ENCODE measurements around the gene SCAI. TPM values are rescaled to one million over a fixed set of nuclear protein-coding genes. Genes with fewer than 3 reads are reported as not detected.
"Not testable (repeated sequence)": the region's sequence is repeated elsewhere in the genome, so short reads cannot be mapped to it uniquely, and the experiment has no call there.

SCAI gene
- total and polyA plus RNA-seq, 9 donors: 4.6 to 14.5 (median 7.4) TPM

- Histone ChIP-seq H3K9me3 (replicated peaks; ENCODE audit: control insufficient read depth, low read depth, low read length) (peaks cover 3% of the 10 kb centered on the region), H3K4me1 (ENCODE audit: control insufficient read depth, insufficient read depth, low read length) (no peaks in the 10 kb centered on the region), H3K4me3 (ENCODE audit: low read length) (no peak overlapping the region), H3K27ac (ENCODE audit: low read length) (no peak overlapping the region), H3K36me3 (ENCODE audit: control insufficient read depth, insufficient read depth, low read length) (no peaks in the 10 kb centered on the region), H3K27me3 (ENCODE audit: control insufficient read depth, insufficient read depth, low read length) (no peaks in the 10 kb centered on the region)
- no peak for DNase-seq
Measured at GRCh38 chr9:125134976-125135375, 8.4 kb downstream of the SCAI start.

DNA sequence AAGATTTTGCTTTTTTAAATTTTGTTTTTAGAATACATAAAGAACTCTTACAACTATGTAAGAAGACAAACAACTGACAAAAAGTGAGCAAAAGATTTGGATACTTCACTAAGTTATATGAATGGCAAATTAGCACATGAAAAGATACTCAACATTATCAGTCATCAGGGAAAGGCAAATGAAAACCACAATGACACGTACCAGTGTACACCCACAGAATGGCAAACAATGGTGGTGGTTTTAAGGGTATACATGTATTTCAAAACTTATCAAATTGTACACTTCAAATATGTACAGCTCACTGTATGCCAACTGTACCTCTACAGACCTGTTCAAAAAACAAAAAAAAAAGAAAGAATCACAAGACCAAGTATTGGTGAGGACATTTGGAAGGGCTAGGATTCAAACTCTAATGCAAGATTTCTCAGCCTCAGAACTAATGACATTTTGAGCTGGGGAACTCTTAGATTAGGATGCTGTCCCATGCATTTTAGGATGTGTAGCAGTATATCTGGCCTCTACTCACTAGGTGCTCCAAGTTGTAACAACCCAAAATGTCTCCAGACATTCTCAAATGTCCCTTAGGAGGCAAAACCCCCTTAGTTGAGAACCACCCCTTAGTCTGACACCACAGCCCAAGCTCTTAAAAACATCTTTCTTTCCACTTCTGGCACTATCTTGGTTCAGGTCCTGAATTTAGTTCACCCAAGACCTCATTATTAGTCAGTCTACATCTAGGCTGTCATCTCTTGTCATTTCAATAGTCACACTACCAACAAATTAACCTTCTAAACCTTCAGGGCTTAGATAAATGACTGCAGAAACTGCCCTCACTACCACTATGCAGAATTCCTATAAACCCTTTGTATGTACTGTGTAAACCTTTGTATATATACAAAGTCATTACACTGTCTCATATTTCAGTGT, 9.7 kb downstream of the SCAI start:
- Histone ChIP-seq H3K36me3 (ENCODE audit: control insufficient read depth, insufficient read depth, low read length) (no peaks in the 10 kb centered on the region), H3K27me3 (ENCODE audit: control insufficient read depth, insufficient read depth, low read length) (no peaks in the 10 kb centered on the region), H3K27ac (ENCODE audit: low read length) (no peak overlapping the region), H3K9me3 (replicated peaks; ENCODE audit: control insufficient read depth, low read depth, low read length) (peaks cover 3% of the 10 kb centered on the region), H3K4me3 (ENCODE audit: low read length) (no peak overlapping the region), H3K4me1 (ENCODE audit: control insufficient read depth, insufficient read depth, low read length) (no peaks in the 10 kb centered on the region)
- WGBS (ENCODE audit: insufficient coverage): no CpG with 5 or more reads among the region's 1 CpG
- no peak for DNase-seq

GRCh38 chr9:125131778-125132177, 11.6 kb downstream of the SCAI start:
- H3K4me1 ChIP-seq (ENCODE audit: control insufficient read depth, insufficient read depth, low read length): no peaks in the 10 kb centered on the region
- 92% methylated on average over 6 of the region's 6 CpGs for WGBS (ENCODE audit: insufficient coverage)
- H3K27me3 ChIP-seq (ENCODE audit: control insufficient read depth, insufficient read depth, low read length): no peaks in the 10 kb centered on the region
- peaks cover 3% of the 10 kb centered on the region for H3K9me3 ChIP-seq (replicated peaks; ENCODE audit: control insufficient read depth, low read depth, low read length)
- no peak for DNase-seq
- H3K4me3 ChIP-seq (ENCODE audit: low read length): no peak overlapping the region
- no peaks in the 10 kb centered on the region for H3K36me3 ChIP-seq (ENCODE audit: control insufficient read depth, insufficient read depth, low read length)
- H3K27ac ChIP-seq (ENCODE audit: low read length): no peak overlapping the region

DNA sequence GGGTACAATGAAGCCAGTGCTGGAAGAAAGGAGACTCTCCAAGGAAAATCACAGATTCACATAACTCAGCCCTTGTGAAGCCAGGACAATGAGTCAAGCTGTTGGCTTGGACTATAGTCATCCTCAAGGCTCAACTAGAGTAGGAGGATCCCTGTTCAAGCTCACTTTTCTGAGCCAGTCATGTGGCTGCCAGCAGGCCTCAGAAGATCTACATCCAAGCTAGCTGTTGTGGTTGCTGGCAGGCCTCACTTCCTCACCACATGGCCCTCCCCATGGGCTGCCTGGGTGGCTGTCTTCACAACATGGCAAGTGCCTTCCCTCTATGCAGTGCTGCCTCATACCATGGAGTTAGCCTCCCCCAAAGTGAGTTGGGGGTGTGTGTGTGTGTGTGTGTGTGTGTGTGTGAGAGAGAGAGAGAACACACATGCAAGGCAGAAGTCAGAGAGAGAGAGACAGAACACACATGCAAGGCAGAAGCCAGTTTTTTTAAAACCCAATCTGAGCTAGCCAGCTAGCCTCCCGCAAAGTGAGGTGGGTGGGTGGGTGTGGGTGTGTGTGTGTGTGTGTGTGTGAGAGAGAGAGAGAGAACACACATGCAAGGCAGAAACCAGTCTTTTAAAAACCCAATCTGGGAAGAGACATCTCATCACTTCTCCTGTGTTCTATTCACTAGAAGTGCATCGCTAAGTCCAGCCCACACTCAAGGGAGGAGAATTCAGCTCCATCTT, 17.1 kb downstream of the SCAI start:
- Histone ChIP-seq H3K9me3 (replicated peaks; ENCODE audit: control insufficient read depth, low read depth, low read length) (no peaks in the 10 kb centered on the region), H3K27ac (ENCODE audit: low read length) (peak overlapping the region; percentile 32), H3K27me3 (ENCODE audit: control insufficient read depth, insufficient read depth, low read length) (no peaks in the 10 kb centered on the region), H3K36me3 (ENCODE audit: control insufficient read depth, insufficient read depth, low read length) (no peaks in the 10 kb centered on the region), H3K4me1 (ENCODE audit: control insufficient read depth, insufficient read depth, low read length) (peaks cover 6% of the 10 kb centered on the region), H3K4me3 (ENCODE audit: low read length) (no peak overlapping the region)
- no CpG with 5 or more reads among the region's 2 CpGs for WGBS (ENCODE audit: insufficient coverage)
- peak; percentile 98 for DNase-seq

- WGBS (ENCODE audit: insufficient coverage): 29% methylated on average over 2 of the region's 7 CpGs
- Histone ChIP-seq H3K4me3 (ENCODE audit: low read length) (no peak overlapping the region), H3K27ac (ENCODE audit: low read length) (peak overlapping the region; percentile 42), H3K9me3 (replicated peaks; ENCODE audit: control insufficient read depth, low read depth, low read length) (no peaks in the 10 kb centered on the region), H3K27me3 (ENCODE audit: control insufficient read depth, insufficient read depth, low read length) (no peaks in the 10 kb centered on the region), H3K4me1 (ENCODE audit: control insufficient read depth, insufficient read depth, low read length) (peaks cover 6% of the 10 kb centered on the region), H3K36me3 (ENCODE audit: control insufficient read depth, insufficient read depth, low read length) (no peaks in the 10 kb centered on the region)
- peak; percentile 36 for DNase-seq
Measured at GRCh38 chr9:125125523-125125922, 17.8 kb downstream of the SCAI start.

GRCh38 chr9:125121146-125121545, 22.2 kb downstream of the SCAI start:
- Histone ChIP-seq H3K27ac (ENCODE audit: low read length) (no peak overlapping the region), H3K4me3 (ENCODE audit: low read length) (no peak overlapping the region), H3K27me3 (ENCODE audit: control insufficient read depth, insufficient read depth, low read length) (no peaks in the 10 kb centered on the region), H3K36me3 (ENCODE audit: control insufficient read depth, insufficient read depth, low read length) (no peaks in the 10 kb centered on the region), H3K4me1 (ENCODE audit: control insufficient read depth, insufficient read depth, low read length) (peaks cover 6% of the 10 kb centered on the region), H3K9me3 (replicated peaks; ENCODE audit: control insufficient read depth, low read depth, low read length) (no peaks in the 10 kb centered on the region)
- DNase-seq: no peak
- 33% methylated on average over 1 of the region's 2 CpGs for WGBS (ENCODE audit: insufficient coverage)

DNA sequence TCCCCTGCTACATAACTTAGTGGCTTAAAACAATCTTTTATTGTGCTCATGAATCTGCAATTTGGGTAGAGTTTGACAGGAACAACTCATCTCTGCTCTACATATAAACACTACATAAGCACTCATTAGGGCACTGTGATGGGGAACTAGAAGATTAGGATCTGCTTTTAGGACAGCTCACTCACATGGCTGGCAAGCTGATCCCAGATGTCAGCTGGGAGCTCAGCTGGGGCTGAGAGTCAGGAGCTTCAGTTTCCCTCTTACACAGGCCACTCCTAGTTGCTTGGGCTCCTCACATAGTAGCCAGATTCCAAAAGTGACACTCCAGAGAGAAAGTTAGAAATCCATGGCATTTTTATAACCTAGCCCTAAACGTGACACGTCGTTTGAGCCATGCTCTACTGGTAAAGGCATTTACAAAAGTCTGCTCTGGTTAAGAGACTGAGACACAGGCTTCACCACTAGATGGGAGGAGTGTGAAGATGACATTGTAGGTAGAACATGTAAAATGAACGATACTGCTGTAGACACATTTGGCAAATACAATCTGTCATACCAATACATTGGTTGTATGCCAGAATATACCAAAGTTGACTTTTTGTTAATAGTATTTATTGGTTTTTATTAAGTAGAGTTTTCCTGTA, 23.6 kb downstream of the SCAI start:
- DNase-seq: peak; percentile 60
- no peaks in the 10 kb centered on the region for H3K36me3 ChIP-seq (ENCODE audit: control insufficient read depth, insufficient read depth, low read length)
- H3K27me3 ChIP-seq (ENCODE audit: control insufficient read depth, insufficient read depth, low read length): no peaks in the 10 kb centered on the region
- peaks cover 3% of the 10 kb centered on the region for H3K4me1 ChIP-seq (ENCODE audit: control insufficient read depth, insufficient read depth, low read length)
- WGBS (ENCODE audit: insufficient coverage): no CpG with 5 or more reads among the region's 4 CpGs
- peak overlapping the region; percentile 15 for H3K27ac ChIP-seq (ENCODE audit: low read length)
- no peak overlapping the region for H3K4me3 ChIP-seq (ENCODE audit: low read length)
- H3K9me3 ChIP-seq (replicated peaks; ENCODE audit: control insufficient read depth, low read depth, low read length): no peaks in the 10 kb centered on the region

DNA sequence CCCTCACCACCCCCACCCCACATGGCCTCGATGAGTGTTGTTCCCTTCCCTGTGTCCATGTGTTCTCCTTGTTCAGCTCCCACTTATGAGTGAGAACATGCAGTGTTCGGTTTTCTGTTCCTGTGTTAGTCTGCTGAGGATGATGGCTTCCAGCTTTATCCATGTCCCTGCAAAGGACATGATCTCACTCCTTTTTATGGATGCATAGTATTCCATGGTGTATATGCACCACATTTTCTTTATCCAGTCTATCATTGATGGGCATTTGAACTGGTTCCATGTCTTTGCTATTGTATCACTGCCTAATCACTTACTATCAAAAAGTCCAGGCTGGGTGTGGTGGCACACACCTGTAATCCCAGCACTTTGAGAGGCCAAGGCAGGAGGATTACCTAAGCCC, 24.6 kb downstream of the SCAI start:
- not testable (repeated sequence) for H3K27ac ChIP-seq (ENCODE audit: low read length); H3K4me1 ChIP-seq (ENCODE audit: control insufficient read depth, insufficient read depth, low read length); H3K36me3 ChIP-seq (ENCODE audit: control insufficient read depth, insufficient read depth, low read length); H3K4me3 ChIP-seq (ENCODE audit: low read length); DNase-seq; H3K9me3 ChIP-seq (replicated peaks; ENCODE audit: control insufficient read depth, low read depth, low read length); H3K27me3 ChIP-seq (ENCODE audit: control insufficient read depth, insufficient read depth, low read length)
- WGBS (ENCODE audit: insufficient coverage): no CpG with 5 or more reads among the region's 2 CpGs

DNA sequence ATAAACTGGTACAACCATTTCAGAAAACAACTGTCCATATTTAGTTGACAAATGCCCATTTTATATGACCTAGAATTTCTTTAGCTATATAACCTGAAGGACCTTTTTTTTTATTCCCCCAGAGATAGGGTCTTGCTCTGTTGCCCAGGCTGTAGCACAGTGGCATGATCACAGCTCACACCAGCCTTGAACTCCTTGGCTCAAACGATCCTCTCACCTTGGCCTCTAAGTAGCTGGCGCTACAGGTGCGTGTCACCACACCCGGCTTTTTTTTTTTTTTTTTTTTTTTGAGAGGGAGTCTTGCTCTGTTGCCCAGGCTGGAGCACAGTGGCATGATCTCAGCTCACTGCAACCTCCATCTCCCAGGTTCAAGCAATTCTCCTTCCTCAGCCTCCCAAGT, 28.8 kb downstream of the SCAI start:
- H3K36me3 ChIP-seq (ENCODE audit: control insufficient read depth, insufficient read depth, low read length); H3K4me1 ChIP-seq (ENCODE audit: control insufficient read depth, insufficient read depth, low read length); H3K27ac ChIP-seq (ENCODE audit: low read length); H3K4me3 ChIP-seq (ENCODE audit: low read length); DNase-seq; H3K27me3 ChIP-seq (ENCODE audit: control insufficient read depth, insufficient read depth, low read length): not testable (repeated sequence)
- no CpG with 5 or more reads among the region's 4 CpGs for WGBS (ENCODE audit: insufficient coverage)
- peaks cover 13% of the 10 kb centered on the region for H3K9me3 ChIP-seq (replicated peaks; ENCODE audit: control insufficient read depth, low read depth, low read length)

DNA sequence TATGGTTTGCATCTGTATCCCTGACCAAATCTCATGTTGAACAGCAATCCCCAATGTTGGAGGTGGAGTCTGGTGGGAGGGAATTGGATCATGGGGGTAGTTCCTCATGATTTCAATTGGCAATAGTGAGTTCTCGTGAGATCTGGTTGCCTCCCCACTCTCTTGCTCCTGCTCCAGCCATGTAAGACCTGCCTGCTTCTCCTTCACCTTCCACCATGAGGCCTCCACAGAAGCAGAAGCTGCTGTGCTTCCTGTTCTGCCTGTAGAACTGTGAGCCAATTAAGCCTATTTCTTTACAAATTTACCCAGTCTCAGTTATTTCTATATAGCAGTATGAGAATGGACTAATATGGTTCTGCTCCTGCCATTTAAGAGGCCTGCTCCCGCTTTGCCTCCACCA, 32.9 kb downstream of the SCAI start:
- Histone ChIP-seq H3K4me3 (ENCODE audit: low read length) (no peak overlapping the region), H3K27me3 (ENCODE audit: control insufficient read depth, insufficient read depth, low read length) (no peaks in the 10 kb centered on the region), H3K4me1 (ENCODE audit: control insufficient read depth, insufficient read depth, low read length) (no peaks in the 10 kb centered on the region), H3K9me3 (replicated peaks; ENCODE audit: control insufficient read depth, low read depth, low read length) (peaks cover 13% of the 10 kb centered on the region), H3K36me3 (ENCODE audit: control insufficient read depth, insufficient read depth, low read length) (peaks cover 3% of the 10 kb centered on the region), H3K27ac (ENCODE audit: low read length) (no peak overlapping the region)
- 86% methylated on average over 1 of the region's 2 CpGs for WGBS (ENCODE audit: insufficient coverage)
- DNase-seq: no peak

Measured in muscle of leg (tissue), 11 donors.